Measurements from ENCODE around the gene EMC6.
A peak's percentile ranks its signal among the peaks of the same experiment; 100 is the strongest.

The EMC6 gene

GRCh38 chr17:3710951-3711383 lies 42.4 kb downstream of the EMC6 start:
- DNase-seq (ENCODE audit: low read depth in 2 of 2), result peak; percentile 45 to 72

GRCh38 chr17:3712811-3713463 lies 44.3 kb downstream of the EMC6 start:
- no peak for DNase-seq (ENCODE audit: low read depth in 2 of 2)

DNA sequence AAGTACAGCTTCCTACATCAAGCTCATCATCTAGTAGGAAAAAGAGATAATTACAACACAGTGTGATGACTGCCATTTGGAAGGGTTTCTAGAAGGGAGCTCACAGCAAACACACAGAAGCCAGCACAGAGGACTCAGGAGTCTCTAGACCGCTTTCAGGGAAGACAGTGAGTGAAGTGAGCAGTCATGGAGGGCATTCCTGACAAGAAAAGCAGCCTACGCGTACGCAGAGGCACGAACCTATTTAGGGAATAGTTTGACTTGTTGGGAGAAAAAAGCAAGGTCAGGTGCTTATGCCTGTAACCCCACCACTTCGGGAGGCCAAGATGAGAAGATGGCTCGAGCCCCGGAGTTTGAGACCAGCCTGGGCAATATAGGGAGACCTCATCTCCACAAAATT lies 46.7 kb downstream of the EMC6 start:
- DNase-seq (ENCODE audit: low read depth in 2 of 2), result no peak

DNA sequence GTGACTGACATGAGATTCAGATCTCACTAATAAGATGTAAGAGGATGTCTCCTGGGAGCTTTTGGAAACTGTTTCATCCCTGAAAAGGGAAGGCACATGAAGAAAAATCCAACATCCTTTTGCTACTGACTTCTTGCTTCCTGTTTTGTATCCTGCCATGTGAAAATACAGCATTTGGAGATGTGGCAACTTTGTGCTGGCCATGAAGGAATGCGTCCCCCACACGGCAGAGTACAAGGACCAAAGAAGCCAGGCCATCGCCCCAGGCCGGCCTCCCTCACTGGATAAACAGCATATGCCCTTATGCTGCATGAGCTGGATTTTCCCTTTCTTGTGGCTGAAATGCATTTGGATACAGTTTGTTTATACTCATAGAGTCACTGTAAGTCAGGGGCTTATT lies 49.6 kb downstream of the EMC6 start:
- DNase-seq (ENCODE audit: low read depth in 2 of 2), result no peak

DNA sequence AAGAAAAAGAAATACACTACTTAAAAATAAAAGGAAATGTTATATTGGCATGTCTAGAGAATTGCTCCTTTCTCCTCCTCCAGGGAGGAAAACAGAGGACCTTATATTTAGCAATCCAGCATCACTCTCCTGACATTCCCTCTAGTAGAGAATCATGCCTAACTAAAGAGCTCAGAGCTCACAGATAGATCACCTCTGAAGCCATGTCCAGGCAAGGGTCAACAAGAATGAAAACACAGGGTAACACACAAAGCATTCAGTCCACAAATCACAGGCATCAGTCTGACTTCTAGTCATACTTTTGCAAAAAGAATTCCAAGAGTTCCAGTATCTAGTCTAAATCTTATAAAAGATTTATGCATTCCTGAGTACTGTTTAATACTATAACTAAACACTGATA lies 50.7 kb downstream of the EMC6 start:
- DNase-seq (ENCODE audit: low read depth in 2 of 2), result no peak
